ENCODE data around the gene ZHX3.

DNA sequence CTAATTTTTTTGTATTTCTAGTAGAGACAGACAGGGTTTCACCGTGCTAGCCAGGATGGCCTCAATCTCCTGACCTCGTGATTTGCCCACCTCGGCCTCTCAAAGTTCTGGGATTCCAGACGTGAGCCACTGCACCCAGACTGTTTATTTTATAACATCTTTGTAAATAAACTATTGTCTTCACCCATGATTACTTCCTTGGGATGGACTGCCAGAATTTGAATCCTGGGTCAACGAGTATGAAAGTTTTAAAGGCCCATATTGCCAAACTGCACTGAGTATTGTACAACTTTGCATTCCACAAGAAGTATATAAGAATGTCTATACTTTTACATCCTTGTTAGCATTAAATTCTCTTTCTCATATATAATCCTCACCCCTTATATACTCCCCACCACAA is 38.6 kb downstream of the ZHX3 start:
- TF ChIP-seq, protein P1, sequence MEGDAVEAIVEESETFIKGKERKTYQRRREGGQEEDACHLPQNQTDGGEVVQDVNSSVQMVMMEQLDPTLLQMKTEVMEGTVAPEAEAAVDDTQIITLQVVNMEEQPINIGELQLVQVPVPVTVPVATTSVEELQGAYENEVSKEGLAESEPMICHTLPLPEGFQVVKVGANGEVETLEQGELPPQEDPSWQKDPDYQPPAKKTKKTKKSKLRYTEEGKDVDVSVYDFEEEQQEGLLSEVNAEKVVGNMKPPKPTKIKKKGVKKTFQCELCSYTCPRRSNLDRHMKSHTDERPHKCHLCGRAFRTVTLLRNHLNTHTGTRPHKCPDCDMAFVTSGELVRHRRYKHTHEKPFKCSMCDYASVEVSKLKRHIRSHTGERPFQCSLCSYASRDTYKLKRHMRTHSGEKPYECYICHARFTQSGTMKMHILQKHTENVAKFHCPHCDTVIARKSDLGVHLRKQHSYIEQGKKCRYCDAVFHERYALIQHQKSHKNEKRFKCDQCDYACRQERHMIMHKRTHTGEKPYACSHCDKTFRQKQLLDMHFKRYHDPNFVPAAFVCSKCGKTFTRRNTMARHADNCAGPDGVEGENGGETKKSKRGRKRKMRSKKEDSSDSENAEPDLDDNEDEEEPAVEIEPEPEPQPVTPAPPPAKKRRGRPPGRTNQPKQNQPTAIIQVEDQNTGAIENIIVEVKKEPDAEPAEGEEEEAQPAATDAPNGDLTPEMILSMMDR (IDR thresholded peaks at IDR 0.05 in 2 of 3, conservative IDR thresholded peaks at IDR 0.05 in 1 of 3; ENCODE audit: insufficient read depth in 2 of 3, low read depth in 1 of 3, low read length in 3 of 3): no peak
- TF ChIP-seq, protein P2, sequence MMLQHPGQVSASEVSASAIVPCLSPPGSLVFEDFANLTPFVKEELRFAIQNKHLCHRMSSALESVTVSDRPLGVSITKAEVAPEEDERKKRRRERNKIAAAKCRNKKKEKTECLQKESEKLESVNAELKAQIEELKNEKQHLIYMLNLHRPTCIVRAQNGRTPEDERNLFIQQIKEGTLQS (IDR thresholded peaks at IDR 0.05): no peak
- TF ChIP-seq, protein P2 (CRISPR knock-in tag; conservative IDR thresholded peaks at IDR 0.05): no peak
- TF ChIP-seq MYNN (IDR thresholded peaks at IDR 0.05) (no peak), MYNN (CRISPR knock-in tag; IDR thresholded peaks at IDR 0.05) (no peak), POLR2AphosphoS5 (IDR thresholded peaks at IDR 0.05; ENCODE audit: control insufficient read depth, insufficient read depth, low read depth, low read length) (no peak), LCOR (CRISPR knock-in tag; IDR thresholded peaks at IDR 0.05) (no peak), CBX3 (IDR thresholded peaks at IDR 0.05; ENCODE audit: borderline replicate concordance in 1 of 2, low read length in 2 of 2) (no peak), ZNF133 (CRISPR knock-in tag; IDR thresholded peaks at IDR 0.05) (no peak), MCM2 (IDR thresholded peaks at IDR 0.05; ENCODE audit: low read depth) (no peak)
